SK-N-SH (cell line): ENCODE data around the gene NTNG1. TPM values are rescaled to one million over a fixed set of nuclear protein-coding genes. Genes with fewer than 3 reads are reported as not detected.

Experiments used
- CTCF ChIA-PET: fragments of 300-600, 350-600 bp; formaldehyde crosslinking; extraction: SDS; loops from one replicate; lab custom pipeline; 2021; lab: Yijun Ruan, JAX
- POLR2A ChIA-PET: fragments of 350-600 bp; sonication (Branson Sonifier 250); formaldehyde crosslinking; extraction: SDS; loops from one replicate; lab custom pipeline; 2020; ENCODE audit warnings: antibody characterized with exemption, inconsistent platforms; lab: Yijun Ruan, JAX
- DNase-seq: peaks from one replicate; pipeline ENCODE4 v3.0.0; 2012
- H2AFZ ChIP-seq: fragments of 200-600 bp; sonication (generic); 2 replicates; pipeline ENCODE4 v1.8.1; 2016; ENCODE audit warnings: antibody characterized with exemption, mild to moderate bottlenecking, low read depth
- H3F3A ChIP-seq: fragments of 200-600 bp; sonication (generic); replicated peaks from 2 replicates; pipeline ENCODE3; 2016; ENCODE audit warnings: antibody characterized with exemption, mild to moderate bottlenecking; ENCODE audit not compliant: insufficient read depth
- H3K27ac ChIP-seq, 2 experiments: fragments of 200-500 bp in 1 of 2; fragments of 200-600 bp in 1 of 2; sonication (Bioruptor generic) in 1 of 2; sonication (generic), shearing (Covaris generic) in 1 of 2; 2 replicates each; pipeline versions ENCODE4 v1.5.1 to v1.6.1; 2014 to 2016; ENCODE audit warnings: low read depth in 2 of 2, inconsistent platforms in 1 of 2, low read length in 1 of 2, mild to moderate bottlenecking in 1 of 2, mixed read lengths in 1 of 2
- H3K27me3 ChIP-seq: fragments of 200-600 bp; sonication (generic), shearing (Covaris generic); 2 replicates; pipeline ENCODE4 v1.6.1; 2016; ENCODE audit warnings: mixed run types; ENCODE audit not compliant: insufficient read depth
- H3K36me3 ChIP-seq, 2 experiments: fragments of 200-500 bp in 1 of 2; fragments of 200-600 bp in 1 of 2; sonication (Bioruptor generic) in 1 of 2; sonication (generic) in 1 of 2; replicated peaks in 1 of 2; 2 replicates each; pipeline versions ENCODE3 to v1.5.1; 2014 to 2016; ENCODE audit warnings: low read length in 1 of 2, mild to moderate bottlenecking in 1 of 2; ENCODE audit not compliant: insufficient read depth in 2 of 2, control insufficient read depth in 1 of 2
- H3K4me1 ChIP-seq, 2 experiments: fragments of 200-500 bp in 1 of 2; fragments of 200-600 bp in 1 of 2; sonication (Bioruptor generic) in 1 of 2; sonication (generic), shearing (Covaris generic) in 1 of 2; 2 replicates each; pipeline versions ENCODE4 v1.5.1 to v1.6.1; 2014 to 2016; ENCODE audit warnings: low read depth in 1 of 2, low read length in 1 of 2, mixed run types in 1 of 2; ENCODE audit not compliant: insufficient read depth in 2 of 2, control insufficient read depth in 1 of 2
- H3K4me2 ChIP-seq: fragments of 200-600 bp; sonication (generic), shearing (Covaris generic); 2 replicates; pipeline ENCODE4 v1.6.1; 2017; ENCODE audit warnings: mixed run types
- H3K4me3 ChIP-seq, 2 experiments: fragments of 200-500 bp in 1 of 2; fragments of 200-600 bp in 1 of 2; sonication (Bioruptor generic) in 1 of 2; sonication (generic), shearing (Covaris generic) in 1 of 2; 2 replicates each; pipeline versions ENCODE4 v1.5.1 to v1.8.1; 2014 to 2016; ENCODE audit warnings: low read depth in 2 of 2, inconsistent platforms in 1 of 2, low read length in 1 of 2, mild to moderate bottlenecking in 1 of 2, mixed read lengths in 1 of 2, moderate library complexity in 1 of 2
- H3K79me2 ChIP-seq: fragments of 200-600 bp; sonication (generic); 2 replicates; pipeline ENCODE4 v1.8.1; 2017; ENCODE audit warnings: mild to moderate bottlenecking; ENCODE audit not compliant: insufficient read depth
- H3K9ac ChIP-seq: fragments of 200-600 bp; sonication (generic); 2 replicates; pipeline ENCODE4 v1.6.1; 2017; ENCODE audit warnings: mixed run types
- H3K9me2 ChIP-seq: fragments of 200-600 bp; sonication (generic); 2 replicates; pipeline ENCODE4 v1.6.1; 2017; ENCODE audit warnings: mixed run types
- H3K9me3 ChIP-seq: fragments of 200-600 bp; sonication (generic); 2 replicates; pipeline ENCODE4 v1.6.1; 2017; ENCODE audit warnings: mixed run types, mild to moderate bottlenecking, moderate library complexity
- H4K20me1 ChIP-seq: fragments of 200-600 bp; sonication (generic); 2 replicates; pipeline ENCODE4 v1.6.1; 2017; ENCODE audit warnings: mild to moderate bottlenecking, mixed run types; ENCODE audit not compliant: insufficient read depth
- CHD2 ChIP-seq: fragments of 150-350 bp; IDR thresholded peaks from 2 replicates; pipeline ENCODE4 v1.6.1; 2018; ENCODE audit warnings: low read length; ENCODE audit not compliant: partially characterized antibody
- ELF1 ChIP-seq: IDR thresholded peaks from 2 replicates; pipeline ENCODE4 v1.4.0; 2012
- EP300 ChIP-seq, 2 experiments: IDR thresholded peaks; 2 replicates each; pipeline versions ENCODE4 v1.4.0 to v1.6.1; 2012; ENCODE audit warnings: borderline replicate concordance in 1 of 2, low read depth in 1 of 2, low read length in 1 of 2
- EZH2phosphoT487 ChIP-seq: fragments of 200-600 bp; sonication (generic); IDR thresholded peaks from 2 replicates; pipeline ENCODE4 v1.6.1; 2017; ENCODE audit warnings: low read depth, mixed run types, mild to moderate bottlenecking, antibody characterized with exemption, moderate library complexity, borderline replicate concordance
- FOSL2 ChIP-seq: IDR thresholded peaks from 2 replicates; pipeline ENCODE4 v1.4.0; 2012; ENCODE audit warnings: low read depth, mild to moderate bottlenecking, moderate library complexity, borderline replicate concordance
- FOXM1 ChIP-seq: IDR thresholded peaks from 2 replicates; pipeline ENCODE4 v1.4.0; 2012; ENCODE audit warnings: low read depth, mild to moderate bottlenecking
- GABPA ChIP-seq: IDR thresholded peaks from 2 replicates; pipeline ENCODE4 v1.4.0; 2012; ENCODE audit warnings: low read depth, mild to moderate bottlenecking
- JUND ChIP-seq: IDR thresholded peaks from 2 replicates; pipeline ENCODE4 v1.4.0; 2012
- MXI1 ChIP-seq: IDR thresholded peaks from 2 replicates; pipeline ENCODE4 v1.6.1; 2012; ENCODE audit warnings: mild to moderate bottlenecking, low read depth, low read length, improper control_type of control experiment
- NFIC ChIP-seq: IDR thresholded peaks from 2 replicates; pipeline ENCODE4 v1.4.0; 2012; ENCODE audit warnings: borderline replicate concordance
- NRF1 ChIP-seq: IDR thresholded peaks from 2 replicates; pipeline ENCODE4 v1.6.1; 2012; ENCODE audit warnings: low read depth, mild to moderate bottlenecking, low read length
- RCOR1 ChIP-seq: fragments of 150-350 bp; IDR thresholded peaks from 2 replicates; pipeline ENCODE4 v1.6.1; 2017; ENCODE audit warnings: antibody characterized with exemption, low read length
- REST ChIP-seq: IDR thresholded peaks from 2 replicates; pipeline ENCODE4 v1.6.1; 2012; ENCODE audit warnings: mild to moderate bottlenecking, low read depth, low read length, moderate library complexity
- RXRA ChIP-seq: IDR thresholded peaks from 2 replicates; pipeline ENCODE4 v1.4.0; 2012; ENCODE audit warnings: low read depth, mild to moderate bottlenecking, borderline replicate concordance
- SMC3 ChIP-seq: IDR thresholded peaks from 2 replicates; pipeline ENCODE4 v1.6.1; 2012; ENCODE audit warnings: low read depth, low read length, improper control_type of control experiment
- TCF12 ChIP-seq: IDR thresholded peaks from 2 replicates; pipeline ENCODE4 v1.4.0; 2012
- YY1 ChIP-seq: IDR thresholded peaks from 2 replicates; pipeline ENCODE4 v1.4.0; 2012; ENCODE audit warnings: low read depth, mild to moderate bottlenecking
- WGBS: methylation state at CpG from one replicate; pipeline ENCODE4 v1.1.6; 2017; ENCODE audit warnings: low lambda C conversion rate; 5-methylcytosine and 5-hydroxymethylcytosine counted together
- polyA plus RNA-seq, 3 experiments: library from polyadenylated mRNA; depleted of rRNA; stranded (reverse); fragments of >200 nt; gene quantifications; 2 replicates each; pipeline ENCODE4 v1.2.3, GENCODE V29; 2012
- TF ChIP-seq, protein P1 (sequence below): fragments of 150-350 bp; IDR thresholded peaks from 2 replicates; pipeline ENCODE4 v1.6.1; 2017; ENCODE audit warnings: antibody characterized with exemption, low read length, low read depth, borderline replicate concordance

NTNG1 gene
- polyA plus RNA-seq, 1 of the 3 experiments (the other 2 are of a cell fraction): 0.03 TPM

DNA sequence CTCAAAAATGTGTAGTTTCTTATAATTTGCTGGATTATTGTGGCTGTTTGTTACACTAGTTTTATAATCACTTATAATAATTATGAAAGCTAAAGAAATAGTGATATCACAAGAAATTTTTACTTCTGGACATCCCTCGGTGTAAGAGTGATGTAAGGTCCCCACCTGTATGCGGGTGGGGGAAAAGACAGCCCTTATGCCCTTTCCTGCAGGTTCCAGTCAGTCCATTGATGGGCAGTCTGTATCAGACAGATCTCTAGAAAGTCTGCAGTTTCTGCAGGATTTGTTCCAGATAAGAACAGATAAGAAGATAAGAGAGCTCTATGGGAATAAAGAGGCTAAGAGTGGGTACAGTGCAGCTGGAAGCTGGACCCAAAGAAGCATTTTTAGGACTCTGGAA is 89.3 kb downstream of the NTNG1 start:
- 33% methylated on average over 2 of the region's 2 CpGs for WGBS
- H3K4me1 ChIP-seq: peaks cover 7 to 11% of the 10 kb centered on the region in 2 experiments; a peak in 3 of 4 replicates
- POLR2A ChIA-PET: no interaction called here
- H3K36me3 ChIP-seq: no peaks in the 10 kb centered on the region
- TF ChIP-seq RXRA: no peak
- no peak for TF ChIP-seq EZH2phosphoT487
- no peak for TF ChIP-seq GABPA
- TF ChIP-seq JUND: no peak
- no peak for TF ChIP-seq REST
- no peak for TF ChIP-seq NRF1
- TF ChIP-seq YY1: no peak
- TF ChIP-seq CHD2: no peak
- no peak for TF ChIP-seq MXI1
- TF ChIP-seq SMC3: no peak
- TF ChIP-seq RCOR1: no peak
- TF ChIP-seq FOXM1: no peak
- TF ChIP-seq TCF12: no peak
- TF ChIP-seq, protein P1, sequence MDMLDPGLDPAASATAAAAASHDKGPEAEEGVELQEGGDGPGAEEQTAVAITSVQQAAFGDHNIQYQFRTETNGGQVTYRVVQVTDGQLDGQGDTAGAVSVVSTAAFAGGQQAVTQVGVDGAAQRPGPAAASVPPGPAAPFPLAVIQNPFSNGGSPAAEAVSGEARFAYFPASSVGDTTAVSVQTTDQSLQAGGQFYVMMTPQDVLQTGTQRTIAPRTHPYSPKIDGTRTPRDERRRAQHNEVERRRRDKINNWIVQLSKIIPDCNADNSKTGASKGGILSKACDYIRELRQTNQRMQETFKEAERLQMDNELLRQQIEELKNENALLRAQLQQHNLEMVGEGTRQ: no peak
- TF ChIP-seq, all 33 proteins: peak for 0
- CTCF ChIA-PET: no interaction called here
- no peak overlapping the region for H3K4me3 ChIP-seq
- H3K27me3 ChIP-seq: no peaks in the 10 kb centered on the region
- H3K9me2 ChIP-seq: no peaks in the 10 kb centered on the region
- no peak overlapping the region for H3K27ac ChIP-seq
- H3K9ac ChIP-seq: no peak overlapping the region
- H2AFZ ChIP-seq: no peak overlapping the region
- H3K4me2 ChIP-seq: no peak overlapping the region
- H3K79me2 ChIP-seq: no peaks in the 10 kb centered on the region
- DNase-seq: no peak
- H4K20me1 ChIP-seq: no peaks in the 10 kb centered on the region
- H3K9me3 ChIP-seq: no peaks in the 10 kb centered on the region
- H3F3A ChIP-seq: no peaks in the 10 kb centered on the region

- no peaks in the 10 kb centered on the region for H3K79me2 ChIP-seq
- no peak overlapping the region for H3K4me2 ChIP-seq
- H3K4me1 ChIP-seq: peaks cover 3 to 10% of the 10 kb centered on the region in 2 experiments; a peak in 3 of 4 replicates
- no peaks in the 10 kb centered on the region for H3K9me2 ChIP-seq
- TF ChIP-seq MXI1 (no peak), FOSL2 (no peak), SMC3 (no peak), NRF1 (no peak), ELF1 (no peak), CHD2 (no peak), NFIC (no peak), RXRA (no peak), EP300 (IDR thresholded peaks at IDR 0.05; ENCODE audit: borderline replicate concordance in 1 of 2, low read depth in 1 of 2, low read length in 1 of 2) (no peak)
- H3K27me3 ChIP-seq: no peaks in the 10 kb centered on the region
- no peak overlapping the region for H3K4me3 ChIP-seq
- POLR2A ChIA-PET: no interaction called here
- H3K36me3 ChIP-seq: no peaks in the 10 kb centered on the region
- H3F3A ChIP-seq: no peaks in the 10 kb centered on the region
- no peak overlapping the region for H3K9ac ChIP-seq
- no peak for DNase-seq
- CTCF ChIA-PET: no interaction called here
- no peaks in the 10 kb centered on the region for H3K9me3 ChIP-seq
- H2AFZ ChIP-seq: no peak overlapping the region
- no peak overlapping the region for H3K27ac ChIP-seq
- no peaks in the 10 kb centered on the region for H4K20me1 ChIP-seq
- WGBS: 42% methylated on average over 2 of the region's 2 CpGs
Observed at GRCh38 chr1:107231291-107231690, 90.5 kb downstream of the NTNG1 start.
